GM23338 (cell line): ENCODE measurements around the gene VDAC1. TPM values are rescaled to one million over a fixed set of nuclear protein-coding genes. Genes with fewer than 3 reads are reported as not detected.
"Not testable (repeated sequence)": the region's sequence is repeated elsewhere in the genome, so short reads cannot be mapped to it uniquely, and the experiment has no call there.

ENCODE experiments used
- ATAC-seq: fragments of 200-7000 bp; cut with Tn5 transposase; 3 replicates; pipeline ENCODE4 v1.9.1; 2020
- DNase-seq: peaks from one replicate; pipeline ENCODE4 v3.0.0-alpha.2; 2015; ENCODE audit warnings: low spot score
- H2AFZ ChIP-seq: fragments of 200-600 bp; sonication (generic); 2 replicates; pipeline ENCODE4 v1.8.0; 2016; ENCODE audit warnings: antibody characterized with exemption, mild to moderate bottlenecking, moderate library complexity
- H3F3A ChIP-seq: fragments of 200-600 bp; sonication (generic); replicated peaks from 2 replicates; pipeline ENCODE4 v1.8.0; 2017; ENCODE audit warnings: antibody characterized with exemption, mixed run types, low read depth
- H3K27ac ChIP-seq: fragments of 200-600 bp; sonication (generic); 2 replicates; pipeline ENCODE4 v1.6.1; 2016; ENCODE audit warnings: low read depth
- H3K27me3 ChIP-seq: fragments of 200-600 bp; sonication (generic); 2 replicates; pipeline ENCODE4 v1.8.0; 2016; ENCODE audit warnings: mild to moderate bottlenecking, mixed run types, moderate library complexity; ENCODE audit not compliant: insufficient read depth
- H3K36me3 ChIP-seq: fragments of 200-600 bp; sonication (generic); 2 replicates; pipeline ENCODE4 v1.8.0; 2016; ENCODE audit warnings: mild to moderate bottlenecking; ENCODE audit not compliant: insufficient read depth
- H3K4me1 ChIP-seq: fragments of 200-600 bp; sonication (generic); 2 replicates; pipeline ENCODE4 v1.8.0; 2016; ENCODE audit warnings: mild to moderate bottlenecking, moderate library complexity; ENCODE audit not compliant: insufficient read depth
- H3K4me2 ChIP-seq: fragments of 200-600 bp; sonication (generic); 2 replicates; pipeline ENCODE4 v1.7.1; 2017; ENCODE audit warnings: mixed run types
- H3K4me3 ChIP-seq: fragments of 200-600 bp; sonication (generic); 2 replicates; pipeline ENCODE4 v1.6.1; 2016; ENCODE audit warnings: mixed run types
- H3K79me2 ChIP-seq: fragments of 200-600 bp; sonication (generic); replicated peaks from 2 replicates; pipeline ENCODE4 v1.8.0; 2017; ENCODE audit warnings: mild to moderate bottlenecking; ENCODE audit not compliant: insufficient read depth
- H3K9me2 ChIP-seq: fragments of 200-600 bp; sonication (generic); 2 replicates; pipeline ENCODE4 v1.8.0; 2017; ENCODE audit not compliant: insufficient read depth
- H4K20me1 ChIP-seq: fragments of 200-600 bp; sonication (generic); replicated peaks from 2 replicates; pipeline ENCODE4 v1.8.0; 2017; ENCODE audit warnings: mild to moderate bottlenecking; ENCODE audit not compliant: insufficient read depth
- H3K27ac Mint-ChIP-seq: 2 replicates; pipeline ENCODE4 v1.8.0; 2020; ENCODE audit warnings: inconsistent platforms, mild to moderate bottlenecking, moderate library complexity, mixed read lengths
- H3K27me3 Mint-ChIP-seq: 3 replicates; pipeline ENCODE4 v1.8.0; 2022; ENCODE audit warnings: low read depth, mild to moderate bottlenecking, moderate library complexity, mixed read lengths, inconsistent platforms; ENCODE audit not compliant: insufficient read depth, poor library complexity
- H3K36me3 Mint-ChIP-seq: 3 replicates; pipeline ENCODE4 v1.8.0; 2021; ENCODE audit warnings: low read depth, mild to moderate bottlenecking, inconsistent platforms, moderate library complexity, mixed read lengths
- H3K4me1 Mint-ChIP-seq: 3 replicates; pipeline ENCODE4 v1.8.0; 2020; ENCODE audit warnings: mild to moderate bottlenecking, inconsistent platforms, mixed read lengths
- H3K4me3 Mint-ChIP-seq: 3 replicates; pipeline ENCODE4 v1.8.0; 2021; ENCODE audit warnings: moderate library complexity, mild to moderate bottlenecking, inconsistent platforms, mixed read lengths
- H3K9me3 Mint-ChIP-seq: 3 replicates; pipeline ENCODE4 v1.8.0; 2020; ENCODE audit warnings: moderate library complexity, mild to moderate bottlenecking, inconsistent platforms, mixed read lengths
- CREB1 ChIP-seq: fragments of 250-450 bp; sonication (Bioruptor Pico); IDR thresholded peaks from 2 replicates; pipeline ENCODE4 v1.5.0; 2020; ENCODE audit warnings: low read depth, mild to moderate bottlenecking, moderate library complexity
- CTCF ChIP-seq, 2 experiments: fragments of 200-600 bp in 1 of 2; sonication (generic) in 1 of 2; conservative IDR thresholded peaks; 2 replicates each; pipeline versions ENCODE4 v1.5.1 to v1.6.1; 2016 to 2017; ENCODE audit warnings: antibody characterized with exemption in 2 of 2, low read depth in 2 of 2, mild to moderate bottlenecking in 2 of 2, moderate library complexity in 1 of 2
- ETS1 ChIP-seq: IDR thresholded peaks from 2 replicates; pipeline ENCODE4 v1.6.1; 2016; ENCODE audit warnings: antibody characterized with exemption
- EZH2phosphoT487 ChIP-seq: fragments of 200-600 bp; sonication (generic); IDR thresholded peaks from one replicate; pipeline ENCODE4 v1.8.1; 2018; ENCODE audit warnings: antibody characterized with exemption; ENCODE audit not compliant: unreplicated experiment
- JUNB ChIP-seq: IDR thresholded peaks from one replicate; pipeline ENCODE4 v1.6.1; 2016; ENCODE audit warnings: antibody characterized with exemption; ENCODE audit not compliant: unreplicated experiment
- STAT1 ChIP-seq: IDR thresholded peaks from one replicate; pipeline ENCODE4 v1.6.1; 2016; ENCODE audit warnings: antibody characterized with exemption; ENCODE audit not compliant: unreplicated experiment
- ZNF114 ChIP-seq: fragments of 250-450 bp; sonication (Bioruptor Pico); IDR thresholded peaks from 2 replicates; pipeline ENCODE4 v1.5.0; 2020; ENCODE audit warnings: mild to moderate bottlenecking, moderate library complexity
- polyA plus RNA-seq: library from polyadenylated mRNA; unstranded; fragments of >200 nt; fragmentation: Nextera tagmentation; extraction: Ambion mirVana; gene quantifications from 2 replicates; pipeline ENCODE4 v1.2.1, GENCODE V29; 2016
- total RNA-seq: library from RNA; depleted of rRNA; stranded (reverse); fragments of >200 nt; shearing (Covaris generic); gene quantifications from 2 replicates; pipeline ENCODE4 v1.2.3, GENCODE V29; 2014

VDAC1 gene
- total and polyA plus RNA-seq, 2 experiments from 2014 or later = 300 to 329 TPM

- DNase-seq (no peak), ATAC-seq (no peak)
- Histone ChIP-seq H3K4me2 (no peak overlapping the region), H4K20me1 (no peaks in the 10 kb centered on the region; the same call in 1 of the 2 replicates), H3K9me2 (no peaks in the 10 kb centered on the region), H3K27me3 (no peaks in the 10 kb centered on the region), H3K36me3 (peaks cover 18% of the 10 kb centered on the region), H3K27ac (no peak overlapping the region), H2AFZ (no peak overlapping the region), H3K79me2 (peaks cover 12% of the 10 kb centered on the region), H3K4me1 (no peaks in the 10 kb centered on the region), H3F3A (no peaks in the 10 kb centered on the region), H3K4me3 (no peak overlapping the region)
- Mint-ChIP-seq H3K4me1 (peaks cover 10% of the 10 kb centered on the region), H3K27ac (no peak overlapping the region), H3K4me3 (no peak overlapping the region), H3K36me3 (peaks cover 23% of the 10 kb centered on the region), H3K9me3 (no peaks in the 10 kb centered on the region), H3K27me3 (no peaks in the 10 kb centered on the region)
- TF ChIP-seq CREB1 = no peak
Measured at GRCh38 chr5:133957591-133957990, 47.2 kb downstream of the VDAC1 start.

- peaks cover 23% of the 10 kb centered on the region for H3K36me3 Mint-ChIP-seq
- H3K27ac Mint-ChIP-seq = no peak overlapping the region
- H3K27me3 Mint-ChIP-seq = no peaks in the 10 kb centered on the region
- Histone ChIP-seq H3K9me2 (no peaks in the 10 kb centered on the region), H4K20me1 (no peaks in the 10 kb centered on the region; the same call in 1 of the 2 replicates), H3K4me3 (no peak overlapping the region), H3K27me3 (no peaks in the 10 kb centered on the region), H3K4me1 (no peaks in the 10 kb centered on the region), H3K79me2 (peaks cover 7% of the 10 kb centered on the region), H3F3A (no peaks in the 10 kb centered on the region), H3K36me3 (peaks cover 18% of the 10 kb centered on the region), H3K27ac (no peak overlapping the region), H3K4me2 (no peak overlapping the region), H2AFZ (no peak overlapping the region)
- no peak overlapping the region for H3K4me3 Mint-ChIP-seq
- no peak for TF ChIP-seq ZNF114
- no peak for TF ChIP-seq JUNB
- TF ChIP-seq ETS1 = no peak
- no peak for TF ChIP-seq CTCF (conservative IDR thresholded peaks at IDR 0.05; ENCODE audit: low read depth in 2 of 2)
- no peak for TF ChIP-seq CREB1
- no peak for TF ChIP-seq STAT1
- TF ChIP-seq EZH2phosphoT487 = no peak
- H3K9me3 Mint-ChIP-seq = no peaks in the 10 kb centered on the region
- no peak for DNase-seq
- peaks cover 10% of the 10 kb centered on the region for H3K4me1 Mint-ChIP-seq
- ATAC-seq = no peak
Measured at GRCh38 chr5:133957080-133957479, 47.7 kb downstream of the VDAC1 start.

- not testable (repeated sequence) for H4K20me1 ChIP-seq, ATAC-seq, H3K9me2 ChIP-seq, H3K79me2 ChIP-seq, H3K27me3 Mint-ChIP-seq, H3K4me3 ChIP-seq, H3K4me2 ChIP-seq, H3K9me3 Mint-ChIP-seq, H3K27ac ChIP-seq, H3K27me3 ChIP-seq, DNase-seq, H3K4me3 Mint-ChIP-seq, H3K4me1 ChIP-seq, H3F3A ChIP-seq, H3K27ac Mint-ChIP-seq, H2AFZ ChIP-seq
- Mint-ChIP-seq H3K4me1 (peaks cover 10% of the 10 kb centered on the region), H3K36me3 (peaks cover 23% of the 10 kb centered on the region)
- H3K36me3 ChIP-seq = peaks cover 18% of the 10 kb centered on the region
Measured at GRCh38 chr5:133956196-133956595, 48.6 kb downstream of the VDAC1 start.
